Liver (tissue), 3 donors: ENCODE results near the gene COMMD7.

Experiments used
- GABPA ChIP-seq, 2 donors: IDR thresholded peaks in 1 of 2; conservative IDR thresholded peaks in 1 of 2; 2 replicates each; pipeline ENCODE4 v1.6.1; 2016; ENCODE audit warnings: antibody characterized with exemption in 2 of 2, mild to moderate bottlenecking in 1 of 2, moderate library complexity in 1 of 2
- TF ChIP-seq, protein P1 (sequence below): fragments of 150-350 bp; IDR thresholded peaks from 2 replicates; pipeline ENCODE4 v1.5.1; 2017; ENCODE audit warnings: improper control_type of control experiment, low read depth, low read length; ENCODE audit not compliant: missing input control
- donor health status: healthy.
- donor health status: healthy.

DNA sequence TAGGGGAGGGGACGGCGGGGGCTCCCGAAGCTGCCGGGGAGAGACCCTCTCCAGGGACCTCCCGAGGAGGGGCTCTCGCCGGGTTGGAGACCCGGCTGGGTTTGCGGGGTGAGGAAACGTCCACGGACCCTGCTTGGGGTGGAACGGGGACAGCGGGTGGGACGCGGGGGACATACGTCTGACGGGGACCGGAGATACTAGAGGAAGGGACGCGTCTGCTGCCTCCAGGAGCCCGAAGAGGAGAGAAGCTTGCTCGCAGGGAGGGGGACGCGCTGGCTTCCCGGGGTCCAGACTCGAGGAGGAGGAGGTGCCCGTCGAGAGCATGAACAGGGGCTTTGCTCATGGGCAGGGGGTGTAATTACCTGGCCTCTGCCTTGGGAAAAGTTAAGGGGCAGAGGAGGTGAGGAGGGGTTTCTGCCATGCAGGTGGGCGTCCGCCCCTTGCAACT lies 19.5 kb upstream of the COMMD7 start:
- TF ChIP-seq GABPA (IDR thresholded peaks at IDR 0.05 in 1 of 2, conservative IDR thresholded peaks at IDR 0.05 in 1 of 2) = no peak
- TF ChIP-seq, protein P1, sequence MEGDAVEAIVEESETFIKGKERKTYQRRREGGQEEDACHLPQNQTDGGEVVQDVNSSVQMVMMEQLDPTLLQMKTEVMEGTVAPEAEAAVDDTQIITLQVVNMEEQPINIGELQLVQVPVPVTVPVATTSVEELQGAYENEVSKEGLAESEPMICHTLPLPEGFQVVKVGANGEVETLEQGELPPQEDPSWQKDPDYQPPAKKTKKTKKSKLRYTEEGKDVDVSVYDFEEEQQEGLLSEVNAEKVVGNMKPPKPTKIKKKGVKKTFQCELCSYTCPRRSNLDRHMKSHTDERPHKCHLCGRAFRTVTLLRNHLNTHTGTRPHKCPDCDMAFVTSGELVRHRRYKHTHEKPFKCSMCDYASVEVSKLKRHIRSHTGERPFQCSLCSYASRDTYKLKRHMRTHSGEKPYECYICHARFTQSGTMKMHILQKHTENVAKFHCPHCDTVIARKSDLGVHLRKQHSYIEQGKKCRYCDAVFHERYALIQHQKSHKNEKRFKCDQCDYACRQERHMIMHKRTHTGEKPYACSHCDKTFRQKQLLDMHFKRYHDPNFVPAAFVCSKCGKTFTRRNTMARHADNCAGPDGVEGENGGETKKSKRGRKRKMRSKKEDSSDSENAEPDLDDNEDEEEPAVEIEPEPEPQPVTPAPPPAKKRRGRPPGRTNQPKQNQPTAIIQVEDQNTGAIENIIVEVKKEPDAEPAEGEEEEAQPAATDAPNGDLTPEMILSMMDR = no peak
